Body of pancreas (tissue), 4 donors: ENCODE results near the gene WFDC5. TPM values are rescaled to one million over a fixed set of nuclear protein-coding genes. Genes with fewer than 3 reads are reported as not detected.

ENCODE experiments used
- ATAC-seq: fragments of 150-250 bp; one replicate; pipeline ENCODE4 v1.9.1; 2016
- DNase-seq, 4 donors: peaks; one replicate each; pipeline ENCODE4 v3.0.0-alpha.2; 2019
- H3K27ac ChIP-seq, 4 donors: fragments of 200-600 bp; sonication (generic); 1 replicate in 3 of 4; 2 replicates in 1 of 4; pipeline versions ENCODE4 v1.5.1 to v1.6.1; 2016 to 2019; ENCODE audit warnings: mild to moderate bottlenecking in 1 of 4, mixed read lengths in 1 of 4, moderate library complexity in 1 of 4
- H3K27me3 ChIP-seq, 2 donors: fragments of 200-600 bp; sonication (generic); one replicate each; pipeline ENCODE4 v1.6.0; 2016; ENCODE audit warnings: mild to moderate bottlenecking in 1 of 2
- H3K36me3 ChIP-seq, 2 donors: fragments of 200-600 bp; sonication (generic); replicated peaks in 1 of 2; 2 replicates each; pipeline ENCODE4 v1.5.1; 2016; ENCODE audit warnings: low read depth in 2 of 2; ENCODE audit not compliant: insufficient read depth in 1 of 2
- H3K4me1 ChIP-seq: fragments of 200-600 bp; sonication (generic); one replicate; pipeline ENCODE4 v1.6.0; 2016
- H3K4me3 ChIP-seq, 2 donors: fragments of 200-600 bp; sonication (generic); 1 replicate in 1 of 2; 2 replicates in 1 of 2; pipeline ENCODE4 v1.5.1; 2016 to 2019
- H3K9me3 ChIP-seq, 3 donors: fragments of 200-600 bp; sonication (generic); 1 replicate in 2 of 3; 2 replicates in 1 of 3; pipeline ENCODE4 v1.5.1; 2016
- POLR2A ChIP-seq, 3 donors: fragments of 450-650 bp; IDR thresholded peaks; one replicate each; pipeline ENCODE4 v1.6.1; 2016; ENCODE audit warnings: antibody characterized with exemption in 3 of 3, mild to moderate bottlenecking in 2 of 3
- whole genome bisulfite sequencing, 2 donors: methylation state at CpG; one replicate each; pipeline ENCODE4 v1.1.5; 2017; 5-methylcytosine and 5-hydroxymethylcytosine counted together
- intact Hi-C: fragments of 100-400 bp; cut with DNase I; formaldehyde crosslinking; loops from one replicate; pipeline ENCODE4 v1.15.1; 2023
- total RNA-seq, 2 donors: library from RNA; depleted of rRNA; stranded (reverse); fragments of >200 nt; gene quantifications; one replicate each; pipeline ENCODE4 v1.1.0, GENCODE V29; 2016
- TF ChIP-seq, protein P1 (sequence below), 7 experiments: fragments of 450-650 bp in 4 of 7; fragments of 200-600 bp in 3 of 7; sonication (generic) in 3 of 7; IDR thresholded peaks; one replicate each; pipeline ENCODE4 v1.5.1; 2016 to 2019; ENCODE audit warnings: antibody characterized with exemption in 7 of 7

Gene WFDC5
- total RNA-seq, 2 donors from 2014 or later, result not detected

DNA sequence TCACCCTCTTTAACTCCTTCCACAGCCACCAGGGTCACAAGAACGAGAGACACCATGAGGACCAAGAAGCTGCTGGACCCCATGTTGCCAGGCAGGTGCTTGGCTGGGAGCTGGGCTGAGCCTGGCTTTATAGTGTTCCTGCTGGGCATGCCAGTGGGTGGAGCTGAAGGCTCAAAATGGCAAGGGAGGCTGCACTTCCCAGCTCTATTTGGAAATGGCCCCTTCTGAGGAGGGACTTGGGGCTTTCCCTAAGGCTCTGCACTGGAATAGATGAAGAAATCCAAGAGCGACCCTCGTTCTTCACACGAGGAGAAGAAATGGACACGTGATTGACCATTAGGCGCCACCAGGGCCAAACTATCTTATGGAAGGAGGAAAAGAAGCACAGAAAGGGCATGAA lies 9.4 kb upstream of the WFDC5 start, which contains the start of gene WFDC12:
Gene WFDC12, minus strand, starts transcription at position 101 of the 400 bp plus-strand sequence. Its CDS starts 18 bp downstream, at position 83.
- WGBS, 2 donors, result 74 to 75% methylated on average over 6 of the region's 6 CpGs
- H3K27ac ChIP-seq, result no peak within 1 kb of the TSS

DNA sequence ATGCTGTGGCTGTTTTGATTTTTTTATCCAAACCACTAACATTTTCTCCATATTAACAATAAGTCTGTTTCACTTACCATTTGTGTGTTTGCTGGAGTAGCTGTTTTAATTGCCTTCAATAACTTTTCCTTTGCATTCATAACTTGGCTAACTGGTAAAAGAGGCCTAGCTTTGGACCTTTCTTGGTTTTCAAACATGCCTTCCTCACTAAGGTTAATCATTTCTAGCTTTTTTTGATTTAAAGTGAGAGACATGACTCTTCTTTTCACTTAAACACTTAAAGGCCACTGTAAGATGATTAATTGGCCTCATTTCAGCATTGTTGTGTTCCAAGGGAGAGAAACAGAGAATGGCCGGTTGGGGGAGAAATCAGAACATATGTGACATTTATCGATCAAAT lies 6.4 kb upstream of the WFDC5 start:
- TF ChIP-seq POLR2A (IDR thresholded peaks at IDR 0.05), result no peak
- TF ChIP-seq, protein P1, sequence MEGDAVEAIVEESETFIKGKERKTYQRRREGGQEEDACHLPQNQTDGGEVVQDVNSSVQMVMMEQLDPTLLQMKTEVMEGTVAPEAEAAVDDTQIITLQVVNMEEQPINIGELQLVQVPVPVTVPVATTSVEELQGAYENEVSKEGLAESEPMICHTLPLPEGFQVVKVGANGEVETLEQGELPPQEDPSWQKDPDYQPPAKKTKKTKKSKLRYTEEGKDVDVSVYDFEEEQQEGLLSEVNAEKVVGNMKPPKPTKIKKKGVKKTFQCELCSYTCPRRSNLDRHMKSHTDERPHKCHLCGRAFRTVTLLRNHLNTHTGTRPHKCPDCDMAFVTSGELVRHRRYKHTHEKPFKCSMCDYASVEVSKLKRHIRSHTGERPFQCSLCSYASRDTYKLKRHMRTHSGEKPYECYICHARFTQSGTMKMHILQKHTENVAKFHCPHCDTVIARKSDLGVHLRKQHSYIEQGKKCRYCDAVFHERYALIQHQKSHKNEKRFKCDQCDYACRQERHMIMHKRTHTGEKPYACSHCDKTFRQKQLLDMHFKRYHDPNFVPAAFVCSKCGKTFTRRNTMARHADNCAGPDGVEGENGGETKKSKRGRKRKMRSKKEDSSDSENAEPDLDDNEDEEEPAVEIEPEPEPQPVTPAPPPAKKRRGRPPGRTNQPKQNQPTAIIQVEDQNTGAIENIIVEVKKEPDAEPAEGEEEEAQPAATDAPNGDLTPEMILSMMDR (IDR thresholded peaks at IDR 0.05), result no peak
- ATAC-seq (no peak), DNase-seq (no peak)
- no peak overlapping the region for H3K4me3 ChIP-seq
- no peaks in the 10 kb centered on the region for H3K36me3 ChIP-seq
- no peaks in the 10 kb centered on the region for H3K9me3 ChIP-seq
- no peak overlapping the region for H3K27ac ChIP-seq
- no peaks in the 10 kb centered on the region for H3K27me3 ChIP-seq
- 75 to 80% methylated on average over 2 of the region's 2 CpGs for WGBS, 2 donors
- no peaks in the 10 kb centered on the region for H3K4me1 ChIP-seq
- intact Hi-C loops, result no loop called here

More for the DNA sequence above, 9.4 kb upstream of the WFDC5 start, which contains the start of gene WFDC12:
- H3K27me3 ChIP-seq, result no peaks in the 10 kb centered on the region
- intact Hi-C loops, result no loop called here
- ATAC-seq (no peak), DNase-seq (no peak)
- no peaks in the 10 kb centered on the region for H3K9me3 ChIP-seq
- no peak within 1 kb of the TSS for H3K4me3 ChIP-seq
- no peaks in the 10 kb centered on the region for H3K4me1 ChIP-seq
- TF ChIP-seq, protein P1 (IDR thresholded peaks at IDR 0.05), result no peak
- TF ChIP-seq POLR2A (IDR thresholded peaks at IDR 0.05), result no peak
- no peaks in the 10 kb centered on the region for H3K36me3 ChIP-seq

DNA sequence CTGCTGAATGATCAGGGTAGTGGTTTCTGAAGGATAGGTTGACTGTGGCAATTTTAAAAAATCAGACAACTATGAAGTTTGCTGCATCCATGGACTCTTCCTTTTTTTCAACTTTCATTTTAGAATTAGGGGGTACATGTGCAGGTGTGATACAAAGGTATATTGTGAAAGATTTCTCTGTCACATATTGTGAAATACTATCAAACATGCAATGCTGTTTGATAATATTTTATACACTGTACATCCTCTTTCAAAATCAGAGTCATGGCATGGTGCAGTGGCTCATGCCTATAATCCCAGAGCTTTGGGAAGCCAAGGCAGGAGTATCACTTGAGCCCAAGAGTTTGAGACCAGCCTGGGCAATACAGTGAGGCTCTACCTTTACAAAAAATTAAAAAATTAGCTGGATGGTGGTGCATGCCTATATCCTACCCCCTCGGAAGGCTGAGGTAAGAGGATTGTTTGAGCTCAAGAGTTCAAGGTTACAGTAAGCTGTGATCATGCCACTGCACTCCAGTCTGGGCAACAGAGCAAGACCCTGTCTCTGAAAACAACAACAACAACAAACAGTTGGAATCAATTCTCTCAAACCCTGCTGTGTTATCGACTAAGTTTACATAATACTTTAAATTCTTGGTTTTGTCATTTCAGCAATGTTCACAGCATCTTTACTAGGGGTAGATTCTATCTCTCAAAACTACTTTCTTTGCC lies 4.7 kb upstream of the WFDC5 start:
- H3K9me3 ChIP-seq, result no peaks in the 10 kb centered on the region
- ATAC-seq (no peak), DNase-seq (no peak)
- WGBS, 2 donors, result 65 to 68% methylated on average over 2 of the region's 2 CpGs
- intact Hi-C loops, result no loop called here
- H3K36me3 ChIP-seq, result no peaks in the 10 kb centered on the region
- no peak overlapping the region for H3K27ac ChIP-seq
- TF ChIP-seq POLR2A (IDR thresholded peaks at IDR 0.05), result no peak
- TF ChIP-seq, protein P1 (IDR thresholded peaks at IDR 0.05), result no peak
- no peak overlapping the region for H3K4me3 ChIP-seq
- H3K27me3 ChIP-seq, result no peaks in the 10 kb centered on the region
- H3K4me1 ChIP-seq, result no peaks in the 10 kb centered on the region

DNA sequence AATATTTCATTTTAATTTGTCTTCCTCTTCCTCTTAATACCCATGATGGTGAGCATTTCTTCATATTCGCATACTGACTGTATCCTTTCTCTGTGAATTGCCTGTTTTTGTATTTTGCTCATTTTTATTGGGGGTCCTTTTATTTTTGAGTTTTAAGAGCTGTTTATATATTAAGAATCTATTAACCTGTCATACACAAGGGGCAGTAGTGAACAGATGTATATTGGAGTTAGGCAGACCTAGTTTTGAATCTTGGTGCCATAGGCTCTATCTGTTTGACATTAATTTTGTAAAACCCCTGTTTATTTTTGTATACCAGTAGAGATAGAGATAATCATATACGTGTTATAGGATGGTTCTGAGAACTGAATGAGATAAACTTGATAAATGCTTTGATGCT lies 3.1 kb upstream of the WFDC5 start:
- Histone ChIP-seq H3K9me3 (no peaks in the 10 kb centered on the region), H3K4me1 (no peaks in the 10 kb centered on the region), H3K4me3 (no peak overlapping the region), H3K36me3 (no peaks in the 10 kb centered on the region), H3K27ac (no peak overlapping the region), H3K27me3 (no peaks in the 10 kb centered on the region)
- 65 to 71% methylated on average over 2 of the region's 2 CpGs for WGBS, 2 donors
- ATAC-seq, result no peak
- intact Hi-C loops, result no loop called here
- DNase-seq, result no peak
- TF ChIP-seq, protein P1 (IDR thresholded peaks at IDR 0.05), result no peak
- no peak for TF ChIP-seq POLR2A (IDR thresholded peaks at IDR 0.05)

DNA sequence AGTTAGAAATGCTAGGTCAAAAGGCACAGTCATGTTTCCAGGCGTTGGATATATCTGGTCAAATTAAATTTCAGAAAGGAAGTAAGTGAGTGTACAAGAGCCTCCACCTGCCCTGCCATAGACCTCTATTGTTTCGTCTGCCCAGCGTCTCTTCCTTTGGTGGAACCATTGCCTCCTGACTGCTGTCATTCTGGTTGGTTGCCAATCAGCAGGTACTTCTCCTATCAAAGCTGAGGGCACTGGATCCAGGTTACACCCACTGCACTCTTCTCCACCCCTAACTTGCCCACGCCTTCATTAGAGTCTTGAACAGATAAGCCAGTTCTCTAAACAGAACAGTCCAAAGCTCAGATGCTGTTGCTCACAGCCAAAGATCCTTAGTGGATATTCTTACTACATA lies 2.6 kb upstream of the WFDC5 start:
- TF ChIP-seq, protein P1 (IDR thresholded peaks at IDR 0.05), result no peak
- 43 to 49% methylated on average over 4 of the region's 4 CpGs for WGBS, 2 donors
- ATAC-seq (no peak), DNase-seq (no peak)
- no peaks in the 10 kb centered on the region for H3K9me3 ChIP-seq
- intact Hi-C loops, result no loop called here
- no peaks in the 10 kb centered on the region for H3K27me3 ChIP-seq
- H3K36me3 ChIP-seq, result no peaks in the 10 kb centered on the region
- no peaks in the 10 kb centered on the region for H3K4me1 ChIP-seq
- no peak overlapping the region for H3K27ac ChIP-seq
- no peak overlapping the region for H3K4me3 ChIP-seq
